ENCODE measurements around the gene FAF1.

GRCh38 chr1:50595874-50596273, 364.2 kb downstream of the FAF1 start:
- TF ChIP-seq CTCF (conservative IDR thresholded peaks at IDR 0.05; ENCODE audit: low read depth, low read length) (no peak), EZH2 (IDR thresholded peaks at IDR 0.05; ENCODE audit: low read length, unreplicated experiment) (no peak), EZH2phosphoT487 (IDR thresholded peaks at IDR 0.05; ENCODE audit: borderline replicate concordance, low read length) (no peak)

Measured in PC-3 (cell line).